GM12872 (cell line): ENCODE measurements around the gene TPD52L1.

Source experiments
- CTCF ChIP-seq: IDR thresholded peaks from 3 replicates; pipeline ENCODE4 v1.5.1; 2011; ENCODE audit warnings: low read depth, mild to moderate bottlenecking, low read length, moderate library complexity; ENCODE audit not compliant: insufficient read depth

TPD52L1 gene

GRCh38 chr6:125246566-125246965 lies 93.0 kb downstream of the TPD52L1 start:
- no peak for TF ChIP-seq CTCF

GRCh38 chr6:125248136-125248535 lies 94.6 kb downstream of the TPD52L1 start:
- TF ChIP-seq CTCF: no peak

- no peak for TF ChIP-seq CTCF
These were observed 96.9 kb downstream of the TPD52L1 start for GRCh38 chr6:125250511-125250910.

- no peak for TF ChIP-seq CTCF
These were observed 98.1 kb downstream of the TPD52L1 start for GRCh38 chr6:125251516-125252220.

GRCh38 chr6:125252891-125253290 lies 99.3 kb downstream of the TPD52L1 start:
- no peak for TF ChIP-seq CTCF

GRCh38 chr6:125253881-125254280 lies 100.3 kb downstream of the TPD52L1 start:
- no peak for TF ChIP-seq CTCF

GRCh38 chr6:125254321-125254720 lies 100.7 kb downstream of the TPD52L1 start:
- TF ChIP-seq CTCF: no peak
